OCI-LY3 (cell line): Measurements from ENCODE around the gene FAM219B.

Experiments
- EZH2phosphoT487 ChIP-seq: fragments of 200-600 bp; shearing (Covaris generic); IDR thresholded peaks from 2 replicates; pipeline ENCODE4 v1.6.1; 2018; ENCODE audit warnings: antibody characterized with exemption, mixed run types, low read depth
- TF ChIP-seq, protein P1 (sequence below): fragments of 200-600, 300-600 bp; sonication (generic); IDR thresholded peaks from 2 replicates; pipeline ENCODE4 v1.5.1; 2014; ENCODE audit warnings: antibody characterized with exemption, low read length, low read depth

DNA sequence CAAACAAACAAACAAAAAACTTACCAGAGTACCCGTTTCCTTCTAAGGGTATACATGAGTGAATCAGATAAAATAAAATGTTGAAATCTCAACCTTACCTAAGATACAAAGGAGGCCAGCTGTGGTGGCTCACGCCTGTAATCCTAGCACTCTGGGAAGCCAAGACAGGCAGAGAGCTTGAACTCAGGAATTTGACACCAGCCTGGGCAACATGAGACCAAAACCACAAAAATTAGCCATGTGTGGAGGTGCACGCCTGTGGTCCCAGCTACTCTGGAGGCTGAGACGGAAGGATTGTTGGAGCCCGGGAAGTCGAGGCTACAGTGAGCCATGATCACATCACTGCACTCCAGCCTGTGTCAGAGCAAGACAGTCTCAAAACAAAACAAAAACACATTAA, 11.0 kb upstream of the FAM219B start:
- TF ChIP-seq, protein P1, sequence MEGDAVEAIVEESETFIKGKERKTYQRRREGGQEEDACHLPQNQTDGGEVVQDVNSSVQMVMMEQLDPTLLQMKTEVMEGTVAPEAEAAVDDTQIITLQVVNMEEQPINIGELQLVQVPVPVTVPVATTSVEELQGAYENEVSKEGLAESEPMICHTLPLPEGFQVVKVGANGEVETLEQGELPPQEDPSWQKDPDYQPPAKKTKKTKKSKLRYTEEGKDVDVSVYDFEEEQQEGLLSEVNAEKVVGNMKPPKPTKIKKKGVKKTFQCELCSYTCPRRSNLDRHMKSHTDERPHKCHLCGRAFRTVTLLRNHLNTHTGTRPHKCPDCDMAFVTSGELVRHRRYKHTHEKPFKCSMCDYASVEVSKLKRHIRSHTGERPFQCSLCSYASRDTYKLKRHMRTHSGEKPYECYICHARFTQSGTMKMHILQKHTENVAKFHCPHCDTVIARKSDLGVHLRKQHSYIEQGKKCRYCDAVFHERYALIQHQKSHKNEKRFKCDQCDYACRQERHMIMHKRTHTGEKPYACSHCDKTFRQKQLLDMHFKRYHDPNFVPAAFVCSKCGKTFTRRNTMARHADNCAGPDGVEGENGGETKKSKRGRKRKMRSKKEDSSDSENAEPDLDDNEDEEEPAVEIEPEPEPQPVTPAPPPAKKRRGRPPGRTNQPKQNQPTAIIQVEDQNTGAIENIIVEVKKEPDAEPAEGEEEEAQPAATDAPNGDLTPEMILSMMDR: no peak
- no peak for TF ChIP-seq EZH2phosphoT487
